Naive thymus-derived CD8-positive, alpha-beta T cell (primary cell): ENCODE data around the gene MICALL2. TPM values are rescaled to one million over a fixed set of nuclear protein-coding genes. Genes with fewer than 3 reads are reported as not detected.

Source experiments
- ATAC-seq, 2 donors: fragments of 150-1000 bp; cut with Tn5 transposase in 1 of 2; sonication (Bioruptor Pico), chemical (Tn5 transposase) in 1 of 2; 1 replicate in 1 of 2; 2 replicates in 1 of 2; pipeline ENCODE4 v1.10.0; 2021; ENCODE audit warnings: mild to moderate bottlenecking in 2 of 2, moderate library complexity in 2 of 2
- POLR2A ChIA-PET: fragments of 350-600 bp; sonication (Branson Sonifier 250); formaldehyde crosslinking; loops from one replicate; lab custom pipeline; 2021; ENCODE audit warnings: antibody characterized with exemption; lab: Charles Lee
- DNase-seq, 10 donors: peaks; one replicate each; pipeline versions ENCODE4 v3.0.0 to v3.0.0-alpha.2; 2020 to 2022
- H3K27ac Mint-ChIP-seq, 10 donors: one replicate each; pipeline ENCODE4 v1.8.0; 2020 to 2022; ENCODE audit warnings: mild to moderate bottlenecking in 10 of 10, mixed read lengths in 10 of 10, moderate library complexity in 4 of 10, inconsistent platforms in 1 of 10
- H3K27me3 Mint-ChIP-seq, 5 donors: one replicate each; pipeline ENCODE4 v1.8.0; 2021 to 2022; ENCODE audit warnings: mixed read lengths in 5 of 5
- H3K36me3 Mint-ChIP-seq, 3 donors: one replicate each; pipeline ENCODE4 v1.8.0; 2020 to 2022; ENCODE audit warnings: mixed read lengths in 3 of 3, mild to moderate bottlenecking in 2 of 3, inconsistent platforms in 1 of 3
- H3K4me1 Mint-ChIP-seq, 4 donors: one replicate each; pipeline ENCODE4 v1.8.0; 2021 to 2022; ENCODE audit warnings: mixed read lengths in 4 of 4
- H3K4me3 Mint-ChIP-seq, 10 donors: one replicate each; pipeline ENCODE4 v1.8.0; 2020 to 2022; ENCODE audit warnings: mild to moderate bottlenecking in 10 of 10, mixed read lengths in 10 of 10, moderate library complexity in 6 of 10, inconsistent platforms in 1 of 10
- H3K9me3 Mint-ChIP-seq, 9 donors: one replicate each; pipeline ENCODE4 v1.8.0; 2020 to 2022; ENCODE audit warnings: mixed read lengths in 9 of 9, mild to moderate bottlenecking in 3 of 9, inconsistent platforms in 1 of 9, moderate library complexity in 1 of 9
- polyA plus RNA-seq, 3 donors: library from polyadenylated mRNA; unstranded; fragments of 300-500 nt; fragmentation: Illumina TruSeq; gene quantifications; one replicate each; pipeline ENCODE4 v1.2.3, GENCODE V29; 2021
- total RNA-seq, 8 experiments: library from RNA in 2 of 8; stranded (reverse) in 2 of 8; gene quantifications; one replicate each; pipeline ENCODE4 v1.2.3 and lab custom pipeline; 2021 to 2026

The MICALL2 gene
- total and polyA plus RNA-seq, 5 experiments from 2014 or later = 0.85 to 4.6 (median 2.5) TPM; not detected in 1

DNA sequence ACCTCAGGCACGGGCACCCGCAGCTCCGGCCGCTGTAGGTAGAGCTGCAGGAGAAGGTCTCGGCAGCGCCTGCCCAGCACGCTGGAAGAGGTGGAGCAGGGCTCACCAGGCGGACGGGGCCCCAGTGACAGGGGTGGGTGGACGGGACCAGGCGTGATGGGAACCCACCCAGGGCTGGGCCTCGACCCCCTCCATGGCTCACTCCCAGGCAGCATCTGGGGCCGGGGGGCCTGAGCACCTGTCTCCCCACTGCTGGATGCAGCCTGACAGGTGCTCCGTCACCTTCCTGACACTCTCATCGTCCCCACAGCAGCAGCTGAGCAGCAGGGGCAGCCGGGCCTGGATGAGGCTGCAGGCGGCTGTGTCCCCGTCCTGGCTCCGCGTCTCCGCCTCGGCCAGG lies 16.7 kb upstream of the MICALL2 start:
- Mint-ChIP-seq H3K36me3 (peaks cover 0 to 10% (median 0%) of the 10 kb centered on the region in 3 donors), H3K4me3 (no peak overlapping the region), H3K4me1 (peaks cover 3 to 14% (median 8%) of the 10 kb centered on the region in 4 donors), H3K27ac (no peak overlapping the region), H3K9me3 (no peaks in the 10 kb centered on the region), H3K27me3 (no peaks in the 10 kb centered on the region)
- POLR2A ChIA-PET = no interaction called here
- no peak for ATAC-seq
- DNase-seq = no peak

DNA sequence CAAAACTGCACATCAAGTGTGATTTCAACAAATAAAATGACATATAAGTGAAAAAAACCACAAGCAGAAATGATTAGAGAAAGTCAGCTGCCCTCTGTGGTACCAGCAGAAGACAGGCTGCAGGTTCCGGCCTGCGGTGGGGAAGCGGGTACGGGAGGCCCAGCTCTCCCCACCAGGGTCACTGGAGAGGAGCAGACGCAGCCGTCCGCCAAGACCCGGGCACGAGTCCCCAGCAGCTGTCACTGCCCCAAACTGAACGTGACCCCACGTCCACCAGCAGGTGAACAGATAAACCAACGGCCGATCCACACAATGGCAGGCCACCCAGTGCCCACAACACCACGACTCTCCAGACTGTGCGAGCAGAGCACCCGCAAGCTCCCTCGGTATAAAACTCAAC lies 16.1 kb upstream of the MICALL2 start:
- Mint-ChIP-seq H3K4me3 (no peak overlapping the region), H3K27me3 (no peaks in the 10 kb centered on the region), H3K4me1 (peaks cover 3 to 14% (median 8%) of the 10 kb centered on the region in 4 donors), H3K36me3 (peaks cover 0 to 10% (median 0%) of the 10 kb centered on the region in 3 donors), H3K27ac (peak overlapping the region in 1 of 10 donors; percentile 55), H3K9me3 (no peaks in the 10 kb centered on the region)
- POLR2A ChIA-PET = interaction anchor here (0.7 kb wide), 1 partner anchor 25 kb away, joined by 3 read pairs; no protein-coding TSS in a partner anchor
- DNase-seq = no peak
- ATAC-seq = no peak

DNA sequence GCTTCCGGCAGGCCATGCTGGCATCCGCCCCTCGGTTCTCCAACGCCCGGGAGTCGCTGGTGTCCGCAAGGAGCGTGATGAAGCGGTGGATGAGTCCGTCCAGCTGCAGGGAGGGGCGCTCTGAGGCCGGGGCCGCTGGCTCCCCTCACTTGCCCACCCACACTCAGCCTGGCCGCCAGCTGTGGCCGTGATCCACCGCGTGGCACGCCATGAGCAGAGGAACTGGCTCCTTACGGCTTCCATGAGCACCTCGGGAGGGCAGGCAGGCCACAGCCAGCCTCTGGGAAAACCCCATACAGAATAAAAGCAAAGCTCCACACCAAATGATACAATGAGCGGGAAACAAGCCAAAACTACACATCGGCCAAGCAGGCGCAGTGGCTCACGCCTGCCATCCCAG lies 15.5 kb upstream of the MICALL2 start:
- POLR2A ChIA-PET = interaction anchor here (0.6 to 0.8 kb wide), 3 partner anchors 26 to 57 kb away, joined by 3 to 4 read pairs (median 3); no protein-coding TSS in a partner anchor
- Mint-ChIP-seq H3K4me3 (no peak overlapping the region), H3K27me3 (no peaks in the 10 kb centered on the region)

DNA sequence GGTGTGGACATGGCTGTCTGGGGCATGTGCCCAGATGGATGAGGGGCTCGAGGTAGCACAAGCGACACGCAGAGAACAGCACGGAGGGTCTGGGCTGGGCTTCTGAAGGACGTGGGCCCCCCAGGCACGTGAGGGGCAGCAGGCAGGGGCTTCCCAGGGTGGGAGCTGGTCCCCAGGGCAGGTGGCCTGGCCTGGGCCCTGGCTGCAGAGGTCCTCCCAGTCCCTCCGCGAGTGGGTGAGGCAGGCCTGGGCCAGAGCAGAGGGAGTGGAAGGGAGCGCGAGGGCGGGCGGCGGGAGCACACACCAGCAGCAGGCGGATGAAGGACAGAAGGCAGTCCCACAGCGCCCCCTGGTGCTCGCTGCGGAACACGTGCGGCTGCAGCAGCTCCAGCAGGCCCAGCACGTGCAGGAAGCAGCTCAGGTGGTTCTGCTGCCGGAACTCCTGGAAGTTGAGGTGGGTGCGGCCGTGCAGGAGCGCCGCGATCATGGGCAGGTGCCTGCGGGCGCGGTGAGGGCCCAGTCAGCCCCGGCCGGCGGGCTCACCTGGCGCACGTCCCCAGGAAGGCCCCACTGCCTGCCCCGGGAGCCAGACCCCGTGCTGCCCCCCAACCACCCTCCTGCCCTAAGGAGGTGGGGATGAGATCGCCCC lies 14.7 kb upstream of the MICALL2 start:
- H3K27me3 Mint-ChIP-seq = no peaks in the 10 kb centered on the region
- peak overlapping the region in 3 of 10 donors; percentile 28 to 57 (median 40) for H3K27ac Mint-ChIP-seq
- ATAC-seq (peak; percentile 94 to 95), DNase-seq (peak; percentile 73 to 92 (median 84))
- H3K4me3 Mint-ChIP-seq = no peak overlapping the region
- no peaks in the 10 kb centered on the region for H3K9me3 Mint-ChIP-seq
- H3K4me1 Mint-ChIP-seq = peaks cover 3 to 14% (median 8%) of the 10 kb centered on the region in 4 donors
- POLR2A ChIA-PET = interaction anchor here (0.6 to 1.1 kb wide), 3 partner anchors 13 to 56 kb away, joined by 3 to 5 read pairs (median 4); no protein-coding TSS in a partner anchor
- H3K36me3 Mint-ChIP-seq = peaks cover 0 to 10% (median 0%) of the 10 kb centered on the region in 3 donors

More for the DNA sequence above, 15.5 kb upstream of the MICALL2 start:
- no peak for DNase-seq
- no peak for ATAC-seq
- H3K36me3 Mint-ChIP-seq = peaks cover 0 to 10% (median 0%) of the 10 kb centered on the region in 3 donors
- peak overlapping the region in 1 of 10 donors; percentile 14 for H3K27ac Mint-ChIP-seq
- H3K9me3 Mint-ChIP-seq = no peaks in the 10 kb centered on the region
- H3K4me1 Mint-ChIP-seq = peaks cover 3 to 14% (median 8%) of the 10 kb centered on the region in 4 donors

DNA sequence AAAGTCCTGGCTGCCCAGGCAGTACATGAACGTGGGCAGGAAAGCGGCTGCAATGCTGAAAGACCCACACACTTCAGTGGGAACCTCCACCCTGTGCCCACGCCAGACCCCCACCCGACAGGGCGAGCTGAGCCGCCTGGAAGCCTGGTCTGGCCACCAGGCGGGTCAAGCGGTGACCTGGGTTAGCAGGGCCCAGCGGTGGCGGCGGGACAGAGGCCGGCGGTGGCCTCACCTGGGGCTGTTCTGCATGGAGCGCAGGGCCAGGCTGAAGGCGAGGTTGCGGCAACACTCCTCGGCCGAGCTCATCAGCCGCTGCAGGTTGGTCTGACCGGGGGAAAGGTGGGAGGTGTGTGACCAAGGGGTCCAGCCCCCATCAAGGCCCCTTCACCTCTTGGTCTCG lies 11.6 kb upstream of the MICALL2 start:
- Mint-ChIP-seq H3K27me3 (no peaks in the 10 kb centered on the region), H3K36me3 (peaks cover 0 to 5% (median 0%) of the 10 kb centered on the region in 3 donors), H3K27ac (no peak overlapping the region), H3K4me3 (no peak overlapping the region), H3K4me1 (peaks cover 3 to 14% (median 9%) of the 10 kb centered on the region in 4 donors), H3K9me3 (no peaks in the 10 kb centered on the region)
- no peak for ATAC-seq
- no peak for DNase-seq
- POLR2A ChIA-PET = no interaction called here

DNA sequence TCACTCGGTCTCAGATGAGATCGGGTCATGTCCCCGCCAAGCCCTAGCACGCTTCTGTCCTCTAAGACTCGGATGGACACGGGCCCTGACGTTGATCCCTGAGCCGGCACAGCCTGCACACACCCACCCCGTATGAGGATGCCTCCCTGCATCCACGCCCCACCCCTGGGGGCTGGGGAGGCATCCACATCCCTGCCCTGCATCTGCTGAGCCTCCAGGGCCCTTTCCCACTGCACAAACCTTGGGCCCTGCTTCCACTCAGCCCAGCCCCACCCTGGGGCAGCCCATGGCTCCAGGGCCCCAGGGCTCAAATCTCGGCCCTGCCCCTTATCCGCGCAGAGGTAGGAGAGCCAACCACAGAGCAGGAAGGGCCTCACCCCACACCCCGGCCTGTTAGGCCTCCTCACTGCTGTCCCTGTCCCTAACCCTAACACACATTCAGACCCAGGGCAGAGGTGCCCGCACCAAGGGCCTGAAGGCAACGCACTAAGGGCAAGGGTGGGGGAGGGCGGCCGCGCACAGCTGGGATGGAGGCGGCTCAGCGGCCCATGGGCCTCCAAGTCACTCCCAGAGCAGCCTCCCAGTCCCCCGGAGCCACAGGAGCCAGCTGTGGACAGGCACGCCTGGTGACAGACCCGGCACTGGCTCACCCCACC lies 9.5 kb upstream of the MICALL2 start:
- ATAC-seq (peak in 1 of 2 donors; percentile 29), DNase-seq (no peak)
- H3K27me3 Mint-ChIP-seq = no peaks in the 10 kb centered on the region
- H3K4me3 Mint-ChIP-seq = no peak overlapping the region
- H3K4me1 Mint-ChIP-seq = peaks cover 0 to 4% (median 3%) of the 10 kb centered on the region in 4 donors
- H3K27ac Mint-ChIP-seq = no peak overlapping the region
- POLR2A ChIA-PET = no interaction called here
- no peaks in the 10 kb centered on the region for H3K9me3 Mint-ChIP-seq
- H3K36me3 Mint-ChIP-seq = peaks cover 0 to 5% (median 0%) of the 10 kb centered on the region in 3 donors

DNA sequence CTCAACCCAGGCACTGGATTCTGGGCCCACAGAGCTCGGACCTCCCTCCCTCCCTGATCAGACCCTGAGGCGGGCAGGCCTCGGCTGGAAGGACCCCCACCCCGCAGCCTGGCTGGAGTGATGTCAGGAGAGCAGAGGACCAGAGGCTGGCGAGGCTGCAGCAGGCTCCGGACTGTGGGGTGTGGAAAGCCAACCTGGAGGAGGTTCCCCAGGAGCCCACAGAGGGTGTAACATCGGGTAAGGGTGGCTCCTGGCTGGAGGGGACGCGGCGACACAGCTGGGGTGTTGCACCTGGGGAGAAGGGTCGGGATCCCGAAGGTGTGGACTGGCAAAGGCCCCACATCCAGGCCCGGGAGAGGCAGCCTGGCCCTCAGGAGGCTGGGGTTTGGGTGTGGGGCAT lies 8.9 kb upstream of the MICALL2 start:
- H3K36me3 Mint-ChIP-seq = peaks cover 0 to 5% (median 0%) of the 10 kb centered on the region in 3 donors
- no peaks in the 10 kb centered on the region for H3K27me3 Mint-ChIP-seq
- peaks cover 0 to 3% (median under 1%) of the 10 kb centered on the region in 4 donors for H3K4me1 Mint-ChIP-seq
- POLR2A ChIA-PET = no interaction called here
- H3K27ac Mint-ChIP-seq = peak overlapping the region in 1 of 10 donors; percentile 53
- no peak for DNase-seq
- H3K4me3 Mint-ChIP-seq = no peak overlapping the region
- H3K9me3 Mint-ChIP-seq = no peaks in the 10 kb centered on the region
- ATAC-seq = no peak

DNA sequence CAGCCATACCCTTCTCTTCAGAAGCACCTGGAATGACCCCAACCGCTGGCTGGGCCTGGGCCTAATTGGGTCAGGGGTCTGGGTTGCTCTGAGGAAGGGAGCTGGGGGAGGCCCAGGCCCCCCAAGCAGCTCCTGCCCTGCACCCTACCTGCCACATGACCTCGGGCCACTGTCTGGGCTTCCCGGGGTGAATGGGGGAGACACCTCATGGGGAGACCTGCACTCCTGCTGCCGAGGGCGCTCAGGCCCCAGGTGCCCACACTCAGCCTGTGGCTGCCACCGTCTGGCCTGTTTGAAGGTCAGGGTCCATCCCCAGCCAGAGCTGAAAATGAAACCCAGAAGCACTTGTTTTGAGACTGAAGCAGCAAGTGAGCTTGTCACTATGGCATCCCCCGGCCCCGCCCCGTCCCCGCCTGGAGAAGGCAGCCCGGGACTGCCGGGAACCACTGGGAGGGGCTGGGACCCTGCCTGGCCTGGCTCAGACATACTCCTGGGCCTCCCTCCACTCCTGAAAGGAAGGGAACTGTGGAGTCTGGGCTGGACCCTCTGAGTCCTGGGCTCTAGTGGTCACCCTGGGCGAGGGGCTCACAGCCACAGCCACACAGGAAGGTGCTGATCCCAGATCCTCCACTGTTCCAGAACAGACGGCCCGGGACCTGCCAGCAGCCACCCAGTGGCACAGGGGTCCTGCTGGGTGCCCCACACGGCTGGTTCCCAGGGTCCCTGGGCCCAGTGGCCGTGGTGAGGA lies 7.4 kb upstream of the MICALL2 start:
- Mint-ChIP-seq H3K9me3 (peaks cover 0 to under 1% (median 0%) of the 10 kb centered on the region in 9 donors), H3K27ac (peak overlapping the region in 1 of 10 donors; percentile 73), H3K36me3 (peaks cover 0 to 3% (median 0%) of the 10 kb centered on the region in 3 donors), H3K4me1 (peaks cover 0 to 11% (median 9%) of the 10 kb centered on the region in 4 donors), H3K27me3 (no peaks in the 10 kb centered on the region), H3K4me3 (no peak overlapping the region)
- POLR2A ChIA-PET = no interaction called here
- DNase-seq (no peak), ATAC-seq (no peak)

DNA sequence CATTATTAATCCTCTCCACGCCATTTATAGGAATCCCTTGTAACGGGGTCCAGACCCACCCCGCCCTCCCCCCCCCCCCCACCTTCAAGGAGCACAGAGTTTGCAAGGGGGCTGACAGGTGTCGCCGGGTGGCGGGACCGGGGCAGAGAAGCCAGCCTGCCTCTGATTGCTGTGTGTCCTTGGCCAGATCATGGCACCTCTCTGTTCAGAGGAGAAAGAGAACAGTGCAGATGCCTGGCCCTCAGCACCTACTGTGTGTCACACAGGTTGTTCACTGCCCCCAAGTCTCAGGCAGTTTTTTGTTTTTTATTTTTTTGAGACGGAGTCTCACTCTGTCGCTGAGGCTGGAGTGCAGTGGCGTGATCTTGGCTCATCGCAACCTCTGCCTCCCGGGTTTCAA lies 5.4 kb upstream of the MICALL2 start:
- Mint-ChIP-seq H3K4me1 (peaks cover 0 to 22% (median 17%) of the 10 kb centered on the region in 4 donors), H3K27me3 (no peaks in the 10 kb centered on the region), H3K4me3 (no peak overlapping the region), H3K36me3 (no peaks in the 10 kb centered on the region), H3K27ac (no peak overlapping the region), H3K9me3 (peaks cover 0 to 2% (median 0%) of the 10 kb centered on the region in 9 donors)
- DNase-seq (no peak), ATAC-seq (no peak)
- POLR2A ChIA-PET = interaction anchor here (0.6 kb wide), 1 partner anchor 29 kb away, joined by 3 read pairs; no protein-coding TSS in a partner anchor

DNA sequence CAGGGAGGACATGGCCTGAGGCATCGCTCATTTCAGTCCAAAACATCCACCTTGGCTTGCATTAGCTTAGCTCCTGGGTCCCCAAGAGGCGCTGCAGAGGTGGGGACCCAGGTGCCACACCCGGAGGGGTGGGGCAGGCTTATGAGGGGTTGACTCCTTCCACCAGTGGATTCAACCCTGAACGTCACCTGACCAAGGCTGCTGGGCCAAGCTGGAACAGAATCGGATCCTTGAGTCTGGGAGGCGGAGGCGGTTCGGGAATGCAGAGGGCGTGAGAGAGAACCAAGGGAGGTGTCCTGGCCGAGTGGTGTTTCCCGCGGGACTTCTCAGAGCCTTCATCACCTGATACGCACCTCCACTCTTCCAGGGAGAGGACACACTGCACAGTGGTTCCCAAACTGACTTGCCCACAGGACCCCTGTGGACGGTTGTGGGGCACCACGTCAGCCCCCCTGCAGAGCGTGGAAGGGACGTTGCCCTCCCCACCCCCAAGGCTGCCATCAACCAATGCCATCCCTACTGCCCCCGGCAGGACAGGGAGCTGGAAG lies 4.5 kb upstream of the MICALL2 start:
- ATAC-seq (no peak), DNase-seq (no peak)
- Mint-ChIP-seq H3K9me3 (peaks cover 0 to 2% (median 0%) of the 10 kb centered on the region in 9 donors), H3K27ac (peak overlapping the region in 1 of 10 donors; percentile 61), H3K4me3 (no peak overlapping the region), H3K4me1 (peaks cover 0 to 22% (median 17%) of the 10 kb centered on the region in 4 donors), H3K27me3 (no peaks in the 10 kb centered on the region), H3K36me3 (no peaks in the 10 kb centered on the region)
- POLR2A ChIA-PET = interaction anchor here (0.6 kb wide), 1 partner anchor 30 kb away, joined by 3 read pairs; no protein-coding TSS in a partner anchor

DNA sequence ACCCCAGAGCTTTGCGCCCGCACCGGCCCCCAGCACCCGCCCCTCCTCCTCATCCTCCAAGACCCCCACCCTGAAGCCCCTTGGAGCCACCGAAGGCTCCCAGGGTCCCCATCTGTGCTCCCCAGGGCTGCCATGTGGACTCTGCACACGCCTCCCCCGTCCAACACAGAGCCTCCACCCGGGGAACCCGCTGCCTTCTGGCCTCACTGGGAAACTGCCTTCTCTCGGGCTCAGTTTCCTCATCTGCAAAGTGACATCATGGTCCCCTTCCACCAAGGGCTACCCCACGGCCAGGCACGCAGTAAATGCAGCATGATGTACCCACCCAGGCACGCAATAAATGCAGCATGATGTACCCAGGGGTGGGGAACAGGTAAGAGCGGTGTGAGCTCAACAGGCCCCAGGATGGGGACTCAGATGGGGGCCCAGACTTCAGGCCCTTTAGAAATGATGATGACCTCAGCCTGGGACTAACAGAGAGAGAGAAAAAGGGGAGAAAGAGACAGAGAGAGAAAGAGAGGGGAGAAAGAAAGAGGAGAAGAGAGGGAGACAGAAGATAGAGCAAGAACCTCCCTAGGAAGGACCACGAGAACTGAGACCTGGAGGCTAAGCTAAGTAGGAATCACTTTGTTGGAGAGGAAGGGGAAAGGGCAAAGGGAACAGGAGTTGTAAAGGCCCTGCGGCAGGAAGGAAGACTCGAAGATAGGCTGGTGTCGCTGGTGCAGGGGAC lies 2.5 kb upstream of the MICALL2 start:
- H3K9me3 Mint-ChIP-seq = peaks cover 0 to 2% (median 0%) of the 10 kb centered on the region in 9 donors
- H3K27ac Mint-ChIP-seq = peak overlapping the region; percentile 13 to 82 (median 52)
- H3K4me3 Mint-ChIP-seq = peak overlapping the region in 7 of 10 donors; percentile 0 to 46 (median 14)
- no peaks in the 10 kb centered on the region for H3K27me3 Mint-ChIP-seq
- ATAC-seq (no peak), DNase-seq (no peak)
- no peaks in the 10 kb centered on the region for H3K36me3 Mint-ChIP-seq
- POLR2A ChIA-PET = no interaction called here
- peaks cover 11 to 34% (median 23%) of the 10 kb centered on the region in 4 donors for H3K4me1 Mint-ChIP-seq
